Measurements from ENCODE around the gene AFAP1L1. TPM values are rescaled to one million over a fixed set of nuclear protein-coding genes. Genes with fewer than 3 reads are reported as not detected.

AFAP1L1 gene
- total and polyA plus RNA-seq, 2 of the 13 experiments (the other 11 are each of a cell fraction or from before 2014, with no cell fraction given) = 0.38 to 1.0 TPM

DNA sequence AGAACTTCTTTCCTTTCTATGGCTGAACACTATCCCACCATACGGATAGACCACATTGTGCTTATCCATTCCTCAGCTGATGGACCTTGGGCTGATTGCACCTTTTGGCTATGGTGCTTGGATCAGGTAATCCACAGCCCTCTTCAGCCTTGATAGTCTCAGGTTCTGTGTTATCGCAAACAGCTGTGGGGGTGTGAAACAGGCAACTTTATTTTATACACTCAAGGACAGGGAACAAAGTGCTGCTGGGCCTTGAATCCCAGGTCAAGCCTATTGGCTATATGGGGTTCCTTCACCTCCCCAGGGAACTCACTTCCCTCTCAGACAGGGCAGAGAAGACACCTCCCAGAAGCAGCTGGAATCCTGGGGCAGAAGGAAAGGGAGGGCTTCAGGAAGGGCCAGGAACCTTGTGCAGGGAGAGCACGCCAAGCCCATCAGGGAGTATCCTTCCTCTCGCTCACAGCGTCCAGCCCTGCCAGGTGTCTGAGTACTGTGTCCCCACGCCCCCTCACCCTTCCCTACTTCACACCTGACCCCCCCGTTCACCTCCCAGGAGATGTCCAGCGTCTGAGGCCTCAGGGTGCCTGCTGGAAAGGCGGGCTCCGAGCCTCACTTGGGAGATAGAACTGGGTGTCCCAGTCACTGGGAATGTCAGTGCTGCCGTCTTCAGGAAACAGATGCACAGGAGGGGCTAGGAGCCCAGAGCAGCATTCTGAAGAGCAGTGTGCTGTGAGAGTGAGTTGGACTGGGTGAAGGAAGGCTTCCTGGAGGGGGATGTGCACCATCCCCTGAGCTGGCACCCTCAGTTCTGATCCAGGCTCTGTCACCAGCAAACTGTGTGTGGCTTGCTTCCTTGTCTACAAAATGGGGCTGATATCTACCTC, 32.8 kb downstream of the AFAP1L1 start:
- H3K4me2 ChIP-seq (ENCODE audit: low read depth, low read length) = no peak overlapping the region
- DNase-seq (ENCODE audit: low spot score) (no peak), FAIRE-seq (no peak), ATAC-seq (no peak)
- intact Hi-C loops (cut with micrococcal nuclease; ENCODE audit: unreplicated experiment) = no loop called here
- in situ Hi-C loops (cut with HindIII; ENCODE audit: extremely low pct_ligation_motif_present, low pct_unique_long_range_greater_than_20kb) = no loop called here
- H3K4me3 ChIP-seq (replicated peaks in 1 of 3; ENCODE audit: insufficient read depth in 1 of 3, low read depth in 2 of 3, low read length in 3 of 3) = no peak overlapping the region
- no peak overlapping the region for H2AFZ ChIP-seq (ENCODE audit: low read length)
- WGBS (ENCODE audit: low lambda C conversion rate) = 69% methylated on average over 11 of the region's 11 CpGs
- ChIA-PET POLR2A (no interaction called here), CTCF (ENCODE audit: low intra/inter-chr PET ratio, low total read pairs) (no interaction called here)
- H3K9me3 ChIP-seq (ENCODE audit: low read length) = no peaks in the 10 kb centered on the region
- H3K9ac ChIP-seq (ENCODE audit: insufficient read depth, low read depth, low read length) = no peak overlapping the region
- H3K27me3 ChIP-seq (ENCODE audit: control insufficient read depth in 1 of 2, insufficient read depth in 2 of 2, low read length in 2 of 2) = no peaks in the 10 kb centered on the region
- H3K27ac ChIP-seq (ENCODE audit: extremely low read length, insufficient read depth, low read length) = no peak overlapping the region
- TF ChIP-seq ARNT (IDR thresholded peaks at IDR 0.05) = no peak
- no peaks in the 10 kb centered on the region for H3K36me3 ChIP-seq (replicated peaks in 1 of 2; ENCODE audit: control insufficient read depth in 1 of 2, insufficient read depth in 2 of 2, low read length in 2 of 2)
- no peaks in the 10 kb centered on the region for H4K20me1 ChIP-seq (ENCODE audit: insufficient read depth, low read length)
- no peaks in the 10 kb centered on the region for H3K79me2 ChIP-seq (ENCODE audit: insufficient read depth, low read length)
- peaks cover 16% of the 10 kb centered on the region for H3K4me1 ChIP-seq (ENCODE audit: insufficient read depth, low read length)
- BruUV-seq (replicated peaks) = no TSS peak

DNA sequence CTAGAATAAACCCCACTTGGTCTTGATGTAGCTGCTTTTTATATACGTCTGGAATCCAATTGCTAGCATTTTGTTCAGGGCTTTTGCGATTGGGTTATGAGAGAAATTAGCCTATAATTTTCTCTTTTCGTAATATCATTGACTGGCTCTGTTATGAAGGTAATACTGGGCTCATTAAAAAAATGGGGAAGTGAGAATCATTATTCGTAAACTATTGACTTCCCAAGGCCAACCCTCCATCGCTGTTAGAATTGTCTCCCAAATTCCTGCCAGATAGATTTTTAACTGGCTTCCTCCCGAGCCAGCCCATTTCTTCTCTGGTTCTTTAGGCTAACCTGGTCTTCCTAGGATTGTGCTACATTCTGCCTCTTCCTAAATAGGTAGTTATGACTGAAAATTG, 37.7 kb downstream of the AFAP1L1 start:
- no peak for ATAC-seq
- H3K27ac ChIP-seq (ENCODE audit: extremely low read length, insufficient read depth, low read length) = no peak overlapping the region
- no TSS peak for BruUV-seq (replicated peaks)
- H3K4me3 ChIP-seq (replicated peaks in 1 of 3; ENCODE audit: insufficient read depth in 1 of 3, low read depth in 2 of 3, low read length in 3 of 3) = no peak overlapping the region
- H3K36me3 ChIP-seq (replicated peaks in 1 of 2; ENCODE audit: control insufficient read depth in 1 of 2, insufficient read depth in 2 of 2, low read length in 2 of 2) = no peaks in the 10 kb centered on the region
- ChIA-PET POLR2A (no interaction called here), CTCF (ENCODE audit: low intra/inter-chr PET ratio, low total read pairs) (no interaction called here)
- H3K9ac ChIP-seq (ENCODE audit: insufficient read depth, low read depth, low read length) = no peak overlapping the region
- no peak overlapping the region for H2AFZ ChIP-seq (ENCODE audit: low read length)
- no peak for FAIRE-seq
- H3K79me2 ChIP-seq (ENCODE audit: insufficient read depth, low read length) = no peaks in the 10 kb centered on the region
- 70% methylated on average over 6 of the region's 6 CpGs for WGBS (ENCODE audit: low lambda C conversion rate)
- no peaks in the 10 kb centered on the region for H3K4me1 ChIP-seq (ENCODE audit: insufficient read depth, low read length)
- in situ Hi-C loops (cut with HindIII; ENCODE audit: extremely low pct_ligation_motif_present, low pct_unique_long_range_greater_than_20kb) = no loop called here
- no peaks in the 10 kb centered on the region for H4K20me1 ChIP-seq (ENCODE audit: insufficient read depth, low read length)
- intact Hi-C loops (cut with micrococcal nuclease; ENCODE audit: unreplicated experiment) = no loop called here
- no peak overlapping the region for H3K4me2 ChIP-seq (ENCODE audit: low read depth, low read length)
- no peaks in the 10 kb centered on the region for H3K9me3 ChIP-seq (ENCODE audit: low read length)
- no peaks in the 10 kb centered on the region; a peak in 1 of 5 replicates for H3K27me3 ChIP-seq (ENCODE audit: control insufficient read depth in 1 of 2, insufficient read depth in 2 of 2, low read length in 2 of 2)
- no peak for DNase-seq (ENCODE audit: low spot score)
- TF ChIP-seq, protein P1, sequence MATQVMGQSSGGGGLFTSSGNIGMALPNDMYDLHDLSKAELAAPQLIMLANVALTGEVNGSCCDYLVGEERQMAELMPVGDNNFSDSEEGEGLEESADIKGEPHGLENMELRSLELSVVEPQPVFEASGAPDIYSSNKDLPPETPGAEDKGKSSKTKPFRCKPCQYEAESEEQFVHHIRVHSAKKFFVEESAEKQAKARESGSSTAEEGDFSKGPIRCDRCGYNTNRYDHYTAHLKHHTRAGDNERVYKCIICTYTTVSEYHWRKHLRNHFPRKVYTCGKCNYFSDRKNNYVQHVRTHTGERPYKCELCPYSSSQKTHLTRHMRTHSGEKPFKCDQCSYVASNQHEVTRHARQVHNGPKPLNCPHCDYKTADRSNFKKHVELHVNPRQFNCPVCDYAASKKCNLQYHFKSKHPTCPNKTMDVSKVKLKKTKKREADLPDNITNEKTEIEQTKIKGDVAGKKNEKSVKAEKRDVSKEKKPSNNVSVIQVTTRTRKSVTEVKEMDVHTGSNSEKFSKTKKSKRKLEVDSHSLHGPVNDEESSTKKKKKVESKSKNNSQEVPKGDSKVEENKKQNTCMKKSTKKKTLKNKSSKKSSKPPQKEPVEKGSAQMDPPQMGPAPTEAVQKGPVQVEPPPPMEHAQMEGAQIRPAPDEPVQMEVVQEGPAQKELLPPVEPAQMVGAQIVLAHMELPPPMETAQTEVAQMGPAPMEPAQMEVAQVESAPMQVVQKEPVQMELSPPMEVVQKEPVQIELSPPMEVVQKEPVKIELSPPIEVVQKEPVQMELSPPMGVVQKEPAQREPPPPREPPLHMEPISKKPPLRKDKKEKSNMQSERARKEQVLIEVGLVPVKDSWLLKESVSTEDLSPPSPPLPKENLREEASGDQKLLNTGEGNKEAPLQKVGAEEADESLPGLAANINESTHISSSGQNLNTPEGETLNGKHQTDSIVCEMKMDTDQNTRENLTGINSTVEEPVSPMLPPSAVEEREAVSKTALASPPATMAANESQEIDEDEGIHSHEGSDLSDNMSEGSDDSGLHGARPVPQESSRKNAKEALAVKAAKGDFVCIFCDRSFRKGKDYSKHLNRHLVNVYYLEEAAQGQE (IDR thresholded peaks at IDR 0.05; ENCODE audit: borderline replicate concordance in 1 of 2, low read depth in 1 of 2, low read length in 2 of 2) = no peak
- TF ChIP-seq PHB2 (IDR thresholded peaks at IDR 0.05; ENCODE audit: partially characterized antibody) = no peak
- no peak for TF ChIP-seq ZNF777 (CRISPR knock-in tag; IDR thresholded peaks at IDR 0.05)
- TF ChIP-seq ZFP36 (IDR thresholded peaks at IDR 0.05; ENCODE audit: borderline replicate concordance, low read depth, low read length, partially characterized antibody) = no peak
- TF ChIP-seq ZXDC (CRISPR knock-in tag; IDR thresholded peaks at IDR 0.05) = no peak
- TF ChIP-seq ZNF432 (CRISPR knock-in tag; IDR thresholded peaks at IDR 0.05; ENCODE audit: borderline replicate concordance) = no peak

All from HepG2 (cell line).